Measurements from ENCODE around the gene ZNF740. TPM values are rescaled to one million over a fixed set of nuclear protein-coding genes. Genes with fewer than 3 reads are reported as not detected.

Gene ZNF740
- polyA plus RNA-seq, 1 donor from 2014 or later = 24.3 TPM

GRCh38 chr12:53224897-53225634, 44.5 kb downstream of the ZNF740 start:
- Histone ChIP-seq H3K79me2 (replicated peaks; ENCODE audit: insufficient read depth, low read length) (no peaks in the 10 kb centered on the region), H3K4me3 (ENCODE audit: low read length) (no peak overlapping the region), H3K9me3 (ENCODE audit: low read length) (no peaks in the 10 kb centered on the region), H4K20me1 (ENCODE audit: insufficient read depth) (no peaks in the 10 kb centered on the region), H3F3A (ENCODE audit: insufficient read depth, low read length, poor library complexity, severe bottlenecking) (no peaks in the 10 kb centered on the region), H3K9me2 (ENCODE audit: insufficient read depth, low read length) (no peaks in the 10 kb centered on the region), H3K9ac (ENCODE audit: low read length) (no peak overlapping the region), H2AFZ (ENCODE audit: low read depth, low read length) (no peak overlapping the region), H3K36me3 (ENCODE audit: insufficient read depth, low read length) (no peaks in the 10 kb centered on the region), H3K4me2 (ENCODE audit: low read length) (no peak overlapping the region), H3K27me3 (ENCODE audit: insufficient read depth, low read depth, low read length) (peaks cover 13% of the 10 kb centered on the region), H3K27ac (ENCODE audit: low read length) (no peak overlapping the region)
- TF ChIP-seq MXI1 (conservative IDR thresholded peaks at IDR 0.05; ENCODE audit: poor library complexity, severe bottlenecking) (no peak), SMC3 (conservative IDR thresholded peaks at IDR 0.05; ENCODE audit: poor library complexity) (no peak), CTCF (IDR thresholded peaks at IDR 0.05; ENCODE audit: poor library complexity, severe bottlenecking) (no peak), RAD21 (conservative IDR thresholded peaks at IDR 0.05) (no peak), REST (IDR thresholded peaks at IDR 0.05; ENCODE audit: borderline replicate concordance) (no peak)

- Histone ChIP-seq H3K27me3 (ENCODE audit: insufficient read depth, low read depth, low read length) (peaks cover 7% of the 10 kb centered on the region), H3K4me2 (ENCODE audit: low read length) (no peak overlapping the region), H3F3A (ENCODE audit: insufficient read depth, low read length, poor library complexity, severe bottlenecking) (no peaks in the 10 kb centered on the region), H3K9me3 (ENCODE audit: low read length) (no peaks in the 10 kb centered on the region), H3K9me2 (ENCODE audit: insufficient read depth, low read length) (no peaks in the 10 kb centered on the region), H3K27ac (ENCODE audit: low read length) (no peak overlapping the region), H4K20me1 (ENCODE audit: insufficient read depth) (no peaks in the 10 kb centered on the region), H3K79me2 (replicated peaks; ENCODE audit: insufficient read depth, low read length) (no peaks in the 10 kb centered on the region), H3K4me3 (ENCODE audit: low read length) (no peak overlapping the region), H2AFZ (ENCODE audit: low read depth, low read length) (no peak overlapping the region), H3K9ac (ENCODE audit: low read length) (no peak overlapping the region), H3K36me3 (ENCODE audit: insufficient read depth, low read length) (no peaks in the 10 kb centered on the region)
- no peak for TF ChIP-seq EP300 (conservative IDR thresholded peaks at IDR 0.05; ENCODE audit: poor library complexity, severe bottlenecking)
Measured at GRCh38 chr12:53225635-53226424, 45.3 kb downstream of the ZNF740 start.

- Histone ChIP-seq H3K9ac (ENCODE audit: low read length) (no peak overlapping the region), H3K27me3 (ENCODE audit: insufficient read depth, low read depth, low read length) (peaks cover 8% of the 10 kb centered on the region), H3K9me3 (ENCODE audit: low read length) (no peaks in the 10 kb centered on the region), H3F3A (ENCODE audit: insufficient read depth, low read length, poor library complexity, severe bottlenecking) (no peaks in the 10 kb centered on the region), H3K4me3 (ENCODE audit: low read length) (no peak overlapping the region), H3K4me2 (ENCODE audit: low read length) (no peak overlapping the region), H2AFZ (ENCODE audit: low read depth, low read length) (no peak overlapping the region), H4K20me1 (ENCODE audit: insufficient read depth) (no peaks in the 10 kb centered on the region), H3K36me3 (ENCODE audit: insufficient read depth, low read length) (no peaks in the 10 kb centered on the region), H3K27ac (ENCODE audit: low read length) (no peak overlapping the region), H3K79me2 (replicated peaks; ENCODE audit: insufficient read depth, low read length) (no peaks in the 10 kb centered on the region), H3K9me2 (ENCODE audit: insufficient read depth, low read length) (no peaks in the 10 kb centered on the region)
- no peak for TF ChIP-seq TAF1 (IDR thresholded peaks at IDR 0.05; ENCODE audit: low read depth)
- TF ChIP-seq MXI1 (conservative IDR thresholded peaks at IDR 0.05; ENCODE audit: poor library complexity, severe bottlenecking) = no peak
Measured at GRCh38 chr12:53226815-53227214, 46.3 kb downstream of the ZNF740 start.

Data from neural cell (in vitro differentiated cells).